Smooth muscle cell (in vitro differentiated cells): Measurements from ENCODE around the gene A1BG. TPM values are rescaled to one million over a fixed set of nuclear protein-coding genes. Genes with fewer than 3 reads are reported as not detected.

Source experiments
- DNase-seq: peaks from one replicate; lab custom pipeline; 2025; ENCODE audit not compliant: unreplicated experiment; lab: John Stamatoyannopoulos, UW
- H2AFZ ChIP-seq: fragments of 200-600 bp; sonication (generic); 2 replicates; pipeline ENCODE4 v1.6.0; 2016; ENCODE audit warnings: antibody characterized with exemption, low read depth, mild to moderate bottlenecking
- H3F3A ChIP-seq: fragments of 200-600 bp; sonication (generic); 2 replicates; pipeline ENCODE4 v1.6.0; 2017; ENCODE audit warnings: antibody characterized with exemption, low read depth
- H3K27ac ChIP-seq: fragments of 200-600 bp; sonication (generic); 2 replicates; pipeline ENCODE4 v1.5.1; 2016; ENCODE audit warnings: low read depth, mild to moderate bottlenecking
- H3K27me3 ChIP-seq: fragments of 200-600 bp; sonication (generic); 2 replicates; pipeline ENCODE4 v1.6.1; 2016; ENCODE audit warnings: low read depth, mild to moderate bottlenecking
- H3K36me3 ChIP-seq: fragments of 200-600 bp; sonication (generic); 2 replicates; pipeline ENCODE4 v1.5.1; 2016; ENCODE audit warnings: low read depth
- H3K4me1 ChIP-seq: fragments of 200-600 bp; sonication (generic); 2 replicates; pipeline ENCODE4 v1.5.1; 2016; ENCODE audit warnings: low read depth
- H3K4me2 ChIP-seq: fragments of 200-600 bp; sonication (generic); 2 replicates; pipeline ENCODE4 v1.6.0; 2016; ENCODE audit warnings: mild to moderate bottlenecking
- H3K4me3 ChIP-seq: fragments of 200-600 bp; sonication (generic); 2 replicates; pipeline ENCODE4 v1.5.1; 2016; ENCODE audit warnings: mild to moderate bottlenecking
- H3K79me2 ChIP-seq: fragments of 200-600 bp; sonication (generic); 2 replicates; pipeline ENCODE4 v1.6.0; 2016; ENCODE audit warnings: low read depth, mild to moderate bottlenecking
- H3K9ac ChIP-seq: fragments of 200-600 bp; sonication (generic); 2 replicates; pipeline ENCODE4 v1.6.0; 2016; ENCODE audit warnings: low read depth
- H3K9me3 ChIP-seq: fragments of 200-600 bp; sonication (generic); replicated peaks from 2 replicates; pipeline ENCODE4 v1.5.1; 2016; ENCODE audit warnings: low read depth
- H4K20me1 ChIP-seq: fragments of 200-600 bp; sonication (generic); 2 replicates; pipeline ENCODE4 v1.6.0; 2016; ENCODE audit warnings: low read depth
- WGBS: methylation state at CpG from one replicate; pipeline ENCODE4 v1.1.7; 2016; ENCODE audit warnings: low lambda C conversion rate; 5-methylcytosine and 5-hydroxymethylcytosine counted together
- polyA plus RNA-seq: library from polyadenylated mRNA; unstranded; fragments of >200 nt; fragmentation: Nextera tagmentation; extraction: Ambion mirVana; gene quantifications from 2 replicates; pipeline ENCODE4 v1.2.1, GENCODE V29; 2016
- total RNA-seq: library from RNA; depleted of rRNA; stranded (reverse); fragments of >200 nt; gene quantifications from 2 replicates; pipeline ENCODE4 v1.2.3, GENCODE V29; 2014
- TF ChIP-seq, protein P1 (sequence below): fragments of 200-600 bp; sonication (generic); IDR thresholded peaks from 2 replicates; pipeline ENCODE4 v1.5.1; 2017; ENCODE audit warnings: borderline replicate concordance, mild to moderate bottlenecking, antibody characterized with exemption; ENCODE audit not compliant: insufficient read depth, poor library complexity, severe bottlenecking

The A1BG gene
- total and polyA plus RNA-seq, 2 experiments from 2014 or later, result 77.8 to 133 TPM

DNA sequence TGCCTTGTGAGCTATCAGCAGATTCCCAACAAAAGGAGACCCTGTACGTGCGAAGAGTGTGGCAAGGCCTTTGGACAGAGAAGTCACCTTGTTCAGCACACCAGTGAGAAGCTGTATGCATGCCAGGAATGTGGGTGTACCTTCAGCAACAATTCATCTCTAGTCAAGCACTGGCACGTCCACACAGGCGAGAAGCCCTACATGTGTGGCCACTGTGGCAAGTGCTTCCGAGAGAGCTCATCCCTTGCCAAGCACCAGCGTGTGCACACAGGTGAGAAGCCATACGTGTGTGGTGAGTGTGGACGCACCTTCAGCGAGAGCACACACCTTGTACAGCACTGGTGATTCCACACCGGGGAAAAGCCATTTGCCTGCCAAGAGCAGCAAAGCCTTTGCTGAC, 34.1 kb downstream of the A1BG start:
- H3K36me3 ChIP-seq, result peaks cover 8% of the 10 kb centered on the region
- peaks cover 88% of the 10 kb centered on the region for H4K20me1 ChIP-seq
- no peak overlapping the region for H3K27ac ChIP-seq
- no peak overlapping the region for H3K4me2 ChIP-seq
- no peak overlapping the region for H3K9ac ChIP-seq
- H3K9me3 ChIP-seq, result no peaks in the 10 kb centered on the region
- H3K79me2 ChIP-seq, result peaks cover 8% of the 10 kb centered on the region
- 96% methylated on average over 10 of the region's 10 CpGs for WGBS
- TF ChIP-seq, protein P1, sequence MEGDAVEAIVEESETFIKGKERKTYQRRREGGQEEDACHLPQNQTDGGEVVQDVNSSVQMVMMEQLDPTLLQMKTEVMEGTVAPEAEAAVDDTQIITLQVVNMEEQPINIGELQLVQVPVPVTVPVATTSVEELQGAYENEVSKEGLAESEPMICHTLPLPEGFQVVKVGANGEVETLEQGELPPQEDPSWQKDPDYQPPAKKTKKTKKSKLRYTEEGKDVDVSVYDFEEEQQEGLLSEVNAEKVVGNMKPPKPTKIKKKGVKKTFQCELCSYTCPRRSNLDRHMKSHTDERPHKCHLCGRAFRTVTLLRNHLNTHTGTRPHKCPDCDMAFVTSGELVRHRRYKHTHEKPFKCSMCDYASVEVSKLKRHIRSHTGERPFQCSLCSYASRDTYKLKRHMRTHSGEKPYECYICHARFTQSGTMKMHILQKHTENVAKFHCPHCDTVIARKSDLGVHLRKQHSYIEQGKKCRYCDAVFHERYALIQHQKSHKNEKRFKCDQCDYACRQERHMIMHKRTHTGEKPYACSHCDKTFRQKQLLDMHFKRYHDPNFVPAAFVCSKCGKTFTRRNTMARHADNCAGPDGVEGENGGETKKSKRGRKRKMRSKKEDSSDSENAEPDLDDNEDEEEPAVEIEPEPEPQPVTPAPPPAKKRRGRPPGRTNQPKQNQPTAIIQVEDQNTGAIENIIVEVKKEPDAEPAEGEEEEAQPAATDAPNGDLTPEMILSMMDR, result no peak
- no peaks in the 10 kb centered on the region for H3F3A ChIP-seq
- no peak for DNase-seq
- no peaks in the 10 kb centered on the region for H3K27me3 ChIP-seq
- no peaks in the 10 kb centered on the region for H3K4me1 ChIP-seq
- no peak overlapping the region for H2AFZ ChIP-seq
- H3K4me3 ChIP-seq, result no peak overlapping the region

DNA sequence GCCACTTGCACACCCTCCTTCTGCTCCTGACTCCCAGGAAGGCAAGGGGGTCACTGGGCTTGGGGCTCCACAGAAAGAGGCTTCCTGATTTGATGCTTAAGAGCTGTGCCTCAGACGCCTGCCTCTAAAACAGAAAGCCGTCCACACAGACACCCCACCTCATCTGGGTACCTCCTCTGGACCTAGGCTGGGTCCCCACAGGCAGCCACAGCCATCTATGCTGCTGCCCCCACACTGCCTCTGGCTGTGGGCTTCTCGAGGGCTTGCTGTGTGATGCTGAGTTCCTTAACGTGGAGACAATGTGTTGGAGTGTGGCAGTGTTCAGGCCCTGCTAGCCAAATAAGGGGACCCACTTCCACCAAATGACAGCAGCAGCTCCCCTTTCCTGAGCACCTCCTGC, 35.0 kb downstream of the A1BG start:
- WGBS, result 87% methylated on average over 4 of the region's 4 CpGs
- TF ChIP-seq, protein P1, result no peak

DNA sequence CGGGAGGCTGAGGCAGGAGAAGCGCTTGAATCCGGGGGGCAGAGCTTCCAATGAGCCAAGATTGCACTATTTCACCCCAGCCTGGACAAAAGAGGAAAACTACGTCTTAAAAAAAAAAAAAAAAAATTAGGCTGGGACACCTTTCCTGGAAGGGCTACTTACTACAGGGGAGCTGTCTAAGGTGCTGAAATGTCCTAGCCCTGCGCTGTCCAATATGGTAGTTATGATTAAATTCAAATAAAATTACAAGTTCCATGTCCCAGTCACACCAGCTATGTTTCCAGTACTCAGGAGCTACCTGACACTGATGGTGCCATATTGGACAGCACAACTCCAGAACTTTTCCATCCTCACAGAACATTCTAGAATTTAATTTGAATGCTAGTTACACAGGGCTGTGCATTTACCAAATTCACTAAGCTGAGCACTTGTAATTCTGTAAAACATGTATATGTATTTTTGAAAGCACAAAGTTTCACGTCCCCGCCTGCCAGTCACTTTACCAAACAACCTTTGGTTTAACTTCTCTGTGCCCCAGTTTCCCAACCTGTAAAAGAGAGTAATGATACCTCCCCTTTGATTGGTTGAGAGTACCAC, 35.7 kb downstream of the A1BG start:
- no peaks in the 10 kb centered on the region for H3K79me2 ChIP-seq
- peaks cover 88% of the 10 kb centered on the region for H4K20me1 ChIP-seq
- peaks cover 8% of the 10 kb centered on the region for H3K36me3 ChIP-seq
- TF ChIP-seq, protein P1, result no peak
- WGBS, result 78% methylated on average over 7 of the region's 7 CpGs
- H3K27ac ChIP-seq, result no peak overlapping the region
- no peaks in the 10 kb centered on the region for H3F3A ChIP-seq
- no peak overlapping the region for H3K4me3 ChIP-seq
- no peak overlapping the region for H3K4me2 ChIP-seq
- no peaks in the 10 kb centered on the region for H3K9me3 ChIP-seq
- H3K4me1 ChIP-seq, result no peaks in the 10 kb centered on the region
- H3K27me3 ChIP-seq, result no peaks in the 10 kb centered on the region
- H2AFZ ChIP-seq, result no peak overlapping the region
- DNase-seq, result no peak
- H3K9ac ChIP-seq, result no peak overlapping the region

More for the DNA sequence above, 35.0 kb downstream of the A1BG start:
- H3F3A ChIP-seq, result no peaks in the 10 kb centered on the region
- H3K27ac ChIP-seq, result no peak overlapping the region
- no peak overlapping the region for H3K9ac ChIP-seq
- H3K4me3 ChIP-seq, result no peak overlapping the region
- H3K27me3 ChIP-seq, result no peaks in the 10 kb centered on the region
- no peak overlapping the region for H3K4me2 ChIP-seq
- no peaks in the 10 kb centered on the region for H3K9me3 ChIP-seq
- no peaks in the 10 kb centered on the region for H3K4me1 ChIP-seq
- H3K79me2 ChIP-seq, result peaks cover 1% of the 10 kb centered on the region
- no peak for DNase-seq
- peaks cover 89% of the 10 kb centered on the region for H4K20me1 ChIP-seq
- peaks cover 8% of the 10 kb centered on the region for H3K36me3 ChIP-seq
- H2AFZ ChIP-seq, result no peak overlapping the region

DNA sequence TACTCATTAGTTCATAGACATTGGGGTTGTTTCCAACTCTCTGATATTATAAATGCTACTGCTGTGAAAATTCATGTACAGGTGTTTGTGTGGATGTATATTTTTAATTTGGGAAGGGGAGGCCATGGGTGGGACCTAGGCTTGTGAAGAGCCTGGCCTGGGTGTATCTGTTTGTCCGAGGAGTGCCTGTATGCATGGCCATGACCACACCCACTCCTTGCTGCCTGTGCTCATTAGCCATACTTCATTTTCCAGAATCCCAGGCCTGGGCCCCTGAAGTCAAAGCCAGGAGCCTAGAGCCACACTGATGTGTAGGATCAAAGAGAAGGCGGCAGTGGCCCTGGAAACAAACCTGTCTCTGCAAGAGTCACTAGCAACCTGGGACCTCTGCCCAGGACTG, 37.7 kb downstream of the A1BG start:
- no peak overlapping the region for H2AFZ ChIP-seq
- peaks cover 89% of the 10 kb centered on the region for H4K20me1 ChIP-seq
- no peaks in the 10 kb centered on the region for H3F3A ChIP-seq
- no peaks in the 10 kb centered on the region for H3K79me2 ChIP-seq
- peaks cover 12% of the 10 kb centered on the region for H3K36me3 ChIP-seq
- H3K27ac ChIP-seq, result no peak overlapping the region
- TF ChIP-seq, protein P1, result no peak
- no peak overlapping the region for H3K9ac ChIP-seq
- no peak for DNase-seq
- H3K9me3 ChIP-seq, result no peaks in the 10 kb centered on the region
- no peak overlapping the region for H3K4me2 ChIP-seq
- no peaks in the 10 kb centered on the region for H3K27me3 ChIP-seq
- WGBS, result 92% methylated on average over 2 of the region's 2 CpGs
- H3K4me3 ChIP-seq, result no peak overlapping the region
- no peaks in the 10 kb centered on the region for H3K4me1 ChIP-seq
